T-helper 2 cell treated with Interferon-gamma antibody and Interleukin-4, amounts not matched to agents 5 μg/mL and 100 μg/mL, for 36 hours (primary cell): ENCODE measurements around the gene TPRA1.

Experiments used
- DNase-seq: peaks from one replicate; pipeline ENCODE4 v3.0.0; 2021; ENCODE audit warnings: low spot score
- H3K27ac Mint-ChIP-seq: one replicate; pipeline ENCODE4 v1.8.0; 2021; ENCODE audit warnings: mild to moderate bottlenecking, mixed read lengths
- H3K27me3 Mint-ChIP-seq: one replicate; pipeline ENCODE4 v1.8.0; 2021; ENCODE audit warnings: low read depth, mixed read lengths
- H3K36me3 Mint-ChIP-seq: one replicate; pipeline ENCODE4 v1.8.0; 2021; ENCODE audit warnings: low read depth, mixed read lengths
- H3K4me1 Mint-ChIP-seq: one replicate; pipeline ENCODE4 v1.8.0; 2021; ENCODE audit warnings: low read depth, mixed read lengths
- H3K4me3 Mint-ChIP-seq: one replicate; pipeline ENCODE4 v1.8.0; 2022; ENCODE audit warnings: mild to moderate bottlenecking, moderate library complexity, mixed read lengths
- H3K9me3 Mint-ChIP-seq: one replicate; pipeline ENCODE4 v1.8.0; 2021; ENCODE audit warnings: mixed read lengths

Gene TPRA1

GRCh38 chr3:127572735-127573134 is 17.8 kb downstream of the TPRA1 start:
- H3K27ac Mint-ChIP-seq = no peak overlapping the region

DNA sequence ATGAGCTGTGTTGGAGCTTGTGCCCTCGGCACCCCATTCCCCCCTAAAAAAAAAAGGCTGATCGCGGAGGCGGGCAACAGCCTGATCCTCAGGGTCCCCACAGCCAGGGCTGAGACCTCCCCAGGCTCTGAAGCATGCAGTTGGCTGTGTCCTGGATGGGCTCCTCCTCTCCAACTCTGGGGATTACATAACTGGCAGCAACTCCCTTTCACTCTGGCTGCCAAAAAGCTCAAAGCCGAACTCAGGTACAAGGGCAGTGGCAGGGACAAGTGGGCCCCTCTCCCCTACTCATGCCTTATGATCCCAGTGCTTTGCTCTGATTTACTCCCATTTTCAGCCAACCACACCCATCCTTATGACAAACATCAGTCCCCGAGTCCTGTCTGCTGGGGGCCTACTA is 18.3 kb downstream of the TPRA1 start:
- Mint-ChIP-seq H3K36me3 (peaks cover 2% of the 10 kb centered on the region), H3K27ac (no peak overlapping the region), H3K9me3 (no peaks in the 10 kb centered on the region), H3K4me3 (no peak overlapping the region), H3K4me1 (peaks cover 5% of the 10 kb centered on the region), H3K27me3 (no peaks in the 10 kb centered on the region)
- no peak for DNase-seq

More at GRCh38 chr3:127572735-127573134, 17.8 kb downstream of the TPRA1 start:
- DNase-seq = no peak
- Mint-ChIP-seq H3K9me3 (no peaks in the 10 kb centered on the region), H3K4me3 (no peak overlapping the region), H3K27me3 (no peaks in the 10 kb centered on the region), H3K36me3 (peaks cover 2% of the 10 kb centered on the region), H3K4me1 (peaks cover 5% of the 10 kb centered on the region)

DNA sequence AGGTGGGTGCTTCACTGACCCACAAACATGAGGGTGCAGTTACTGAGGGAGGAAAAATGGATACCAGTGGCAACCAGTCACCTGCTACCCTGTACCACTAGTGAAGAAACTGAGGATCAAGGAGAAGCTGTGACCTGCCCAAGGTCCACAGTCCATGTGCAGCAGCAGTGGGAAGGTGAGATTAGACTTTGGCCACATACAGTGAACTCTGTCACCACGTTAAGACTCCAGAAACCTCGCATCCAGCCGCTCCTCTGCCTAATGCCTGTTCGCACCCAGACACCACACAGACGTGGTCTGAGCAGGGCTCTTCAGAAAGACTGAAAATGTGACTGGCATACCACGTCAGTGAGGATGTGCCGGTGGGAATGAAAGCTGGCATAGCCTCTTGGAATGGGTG is 20.0 kb downstream of the TPRA1 start:
- DNase-seq = no peak
- Mint-ChIP-seq H3K36me3 (peaks cover 2% of the 10 kb centered on the region), H3K4me1 (peaks cover 5% of the 10 kb centered on the region), H3K27ac (no peak overlapping the region), H3K4me3 (no peak overlapping the region), H3K9me3 (no peaks in the 10 kb centered on the region), H3K27me3 (no peaks in the 10 kb centered on the region)

GRCh38 chr3:127569160-127569559 is 21.4 kb downstream of the TPRA1 start:
- no peak overlapping the region for H3K27ac Mint-ChIP-seq
- H3K36me3 Mint-ChIP-seq = no peaks in the 10 kb centered on the region
- no peaks in the 10 kb centered on the region for H3K27me3 Mint-ChIP-seq
- DNase-seq = no peak
- no peak overlapping the region for H3K4me3 Mint-ChIP-seq
- no peaks in the 10 kb centered on the region for H3K4me1 Mint-ChIP-seq
- H3K9me3 Mint-ChIP-seq = no peaks in the 10 kb centered on the region

DNA sequence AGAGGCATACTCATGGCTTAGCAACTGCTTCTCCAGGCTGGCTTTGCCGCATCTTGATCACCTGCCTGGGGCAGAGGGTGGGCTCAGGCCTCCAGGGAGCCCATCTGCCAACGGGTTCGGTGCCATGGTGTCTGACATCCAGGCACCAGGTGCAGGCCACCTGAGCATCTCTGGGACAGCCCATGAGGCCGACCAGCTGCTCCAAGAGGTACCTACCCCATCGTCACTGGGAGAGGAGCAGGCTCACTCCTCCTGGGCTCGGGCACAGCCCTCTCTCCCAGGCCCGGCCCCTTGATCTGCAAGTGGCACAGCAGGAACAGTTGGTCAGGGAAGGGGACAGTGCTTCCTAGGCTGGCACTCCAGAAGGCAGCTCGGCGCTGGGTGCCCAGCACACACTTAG is 21.9 kb downstream of the TPRA1 start:
- Mint-ChIP-seq H3K27ac (no peak overlapping the region), H3K4me1 (no peaks in the 10 kb centered on the region), H3K4me3 (no peak overlapping the region), H3K9me3 (no peaks in the 10 kb centered on the region), H3K27me3 (peaks cover 3% of the 10 kb centered on the region), H3K36me3 (no peaks in the 10 kb centered on the region)
- DNase-seq = no peak

DNA sequence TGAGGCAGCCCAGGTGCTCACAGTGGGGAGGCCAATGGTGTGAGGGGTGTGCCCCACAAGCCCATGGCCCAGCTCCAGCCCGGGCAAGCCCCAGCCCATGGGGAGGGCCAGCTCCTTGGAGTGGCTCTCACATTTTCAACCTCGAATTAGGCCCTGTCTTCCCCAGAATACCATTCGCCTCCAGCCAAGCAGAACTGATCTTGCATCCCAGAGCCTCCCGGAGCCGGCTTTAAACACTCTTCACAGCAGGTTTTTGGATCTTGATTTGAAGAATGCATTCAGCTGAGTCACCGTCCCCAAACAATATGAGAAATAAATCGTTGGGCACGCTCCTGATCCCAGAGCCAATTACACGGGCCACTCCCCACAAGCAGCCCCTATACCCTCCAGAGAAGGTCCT is 23.7 kb downstream of the TPRA1 start:
- H3K4me3 Mint-ChIP-seq = no peak overlapping the region
- no peaks in the 10 kb centered on the region for H3K4me1 Mint-ChIP-seq
- no peak overlapping the region for H3K27ac Mint-ChIP-seq
- no peaks in the 10 kb centered on the region for H3K36me3 Mint-ChIP-seq
- H3K27me3 Mint-ChIP-seq = peaks cover 3% of the 10 kb centered on the region
- DNase-seq = no peak
- H3K9me3 Mint-ChIP-seq = no peaks in the 10 kb centered on the region

DNA sequence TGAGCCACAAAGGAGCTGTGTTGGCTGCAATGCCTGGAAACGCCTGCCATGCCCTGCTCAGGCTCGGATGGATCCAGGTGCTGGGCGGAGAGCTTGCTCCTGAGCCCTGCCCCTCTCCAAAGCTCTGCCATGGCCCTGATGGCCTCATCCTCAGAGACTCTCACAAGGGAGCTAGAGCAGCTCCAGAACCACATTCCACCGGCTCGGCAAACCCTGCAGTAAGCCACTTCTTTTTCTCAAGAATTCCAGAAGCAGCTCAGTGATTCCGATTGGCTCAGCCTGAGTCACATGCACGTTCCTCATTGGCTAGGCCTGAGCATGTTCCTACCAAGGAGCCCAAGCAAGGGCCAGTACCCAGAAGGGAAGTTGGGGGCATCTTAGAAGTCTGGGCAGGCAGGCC is 24.8 kb downstream of the TPRA1 start:
- H3K9me3 Mint-ChIP-seq = peaks cover under 1% of the 10 kb centered on the region
- peaks cover 3% of the 10 kb centered on the region for H3K27me3 Mint-ChIP-seq
- no peaks in the 10 kb centered on the region for H3K4me1 Mint-ChIP-seq
- no peak overlapping the region for H3K4me3 Mint-ChIP-seq
- DNase-seq = no peak
- no peaks in the 10 kb centered on the region for H3K36me3 Mint-ChIP-seq
- no peak overlapping the region for H3K27ac Mint-ChIP-seq

DNA sequence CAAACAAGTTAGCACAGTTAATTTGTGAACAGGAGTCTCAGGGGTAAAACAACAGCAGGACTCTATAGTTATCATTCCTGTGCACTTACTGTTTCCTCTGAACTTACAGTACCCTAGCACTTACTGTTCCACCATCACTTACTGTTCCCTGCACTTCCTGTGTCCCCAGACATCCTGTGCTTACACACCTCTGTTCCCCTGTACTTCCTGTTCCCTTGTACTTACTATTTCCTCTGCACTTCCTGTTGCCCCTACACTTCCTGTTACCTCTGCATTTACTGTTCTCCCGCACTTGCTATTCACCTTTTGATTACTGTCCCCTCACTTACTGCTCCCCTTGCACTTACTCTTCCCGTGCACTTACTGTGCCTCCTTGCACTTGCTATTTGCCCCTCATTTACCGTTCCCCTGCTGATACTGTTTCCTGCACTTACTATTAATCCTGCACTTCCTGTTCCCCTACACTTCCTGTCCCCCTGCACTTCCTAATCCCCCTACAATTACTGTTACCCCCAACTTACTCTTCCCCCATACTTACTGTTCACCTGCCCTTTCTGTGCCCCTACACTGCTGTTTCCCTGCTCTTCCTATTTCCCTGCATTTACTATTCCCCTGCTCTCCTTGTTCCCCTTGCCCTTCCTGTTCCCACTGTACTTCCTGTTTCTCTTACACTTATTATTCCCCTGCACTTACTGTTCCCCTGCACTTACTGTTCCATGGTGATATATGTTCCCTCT is 30.3 kb downstream of the TPRA1 start:
- Mint-ChIP-seq H3K4me3 (no peak overlapping the region), H3K9me3 (peaks cover 12% of the 10 kb centered on the region), H3K36me3 (peaks cover 7% of the 10 kb centered on the region), H3K27ac (no peak overlapping the region), H3K27me3 (peaks cover 3% of the 10 kb centered on the region), H3K4me1 (peaks cover 5% of the 10 kb centered on the region)
- DNase-seq = no peak

DNA sequence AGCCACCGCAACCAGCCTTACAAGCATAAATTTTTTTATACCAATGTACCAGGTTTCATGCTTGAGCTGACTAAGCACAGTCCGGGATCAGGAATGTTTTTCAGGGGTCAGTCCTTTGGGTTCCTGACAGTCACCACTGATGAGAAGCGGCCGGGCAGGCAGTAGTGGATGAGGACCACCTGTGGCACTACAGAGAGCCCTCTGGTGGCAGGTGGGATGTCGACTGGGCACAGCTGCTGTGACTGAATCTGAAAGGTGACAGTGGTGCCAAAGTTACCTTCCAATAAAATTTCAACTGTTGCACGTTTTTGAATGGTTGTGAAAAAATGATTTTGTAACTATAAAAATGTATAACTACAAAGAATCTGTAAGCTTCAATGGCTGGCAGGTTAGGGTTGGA is 34.0 kb downstream of the TPRA1 start:
- H3K27me3 Mint-ChIP-seq = no peaks in the 10 kb centered on the region
- peaks cover 5% of the 10 kb centered on the region for H3K4me1 Mint-ChIP-seq
- DNase-seq = no peak
- peaks cover 7% of the 10 kb centered on the region for H3K36me3 Mint-ChIP-seq
- H3K27ac Mint-ChIP-seq = no peak overlapping the region
- H3K9me3 Mint-ChIP-seq = peaks cover 12% of the 10 kb centered on the region
- no peak overlapping the region for H3K4me3 Mint-ChIP-seq

GRCh38 chr3:127555108-127555507 is 35.4 kb downstream of the TPRA1 start:
- Mint-ChIP-seq H3K9me3 (peaks cover 6% of the 10 kb centered on the region), H3K4me1 (peaks cover under 1% of the 10 kb centered on the region), H3K27ac (no peak overlapping the region), H3K4me3 (no peak overlapping the region), H3K36me3 (peaks cover 5% of the 10 kb centered on the region), H3K27me3 (no peaks in the 10 kb centered on the region)
- DNase-seq = no peak

DNA sequence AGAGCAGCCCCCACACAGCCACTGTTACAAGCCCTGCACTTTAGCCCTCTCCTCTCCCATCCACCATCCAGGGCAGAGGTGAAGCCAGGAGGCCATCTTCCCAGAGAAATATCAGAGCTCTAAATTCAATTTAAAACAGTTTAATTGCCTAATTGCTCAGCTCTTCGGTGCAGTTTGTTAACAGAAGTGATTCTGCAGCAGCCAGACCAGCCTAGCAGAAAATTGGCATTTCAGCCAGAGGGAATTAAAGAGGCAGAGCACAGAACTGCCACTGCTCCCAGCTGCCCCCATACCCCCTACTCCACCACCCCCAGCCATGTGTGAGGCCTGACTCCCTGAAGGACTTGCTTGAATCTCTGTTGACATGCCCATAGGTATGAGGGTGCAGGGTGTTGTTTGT is 38.5 kb downstream of the TPRA1 start:
- no peaks in the 10 kb centered on the region for H3K9me3 Mint-ChIP-seq
- peaks cover 8% of the 10 kb centered on the region for H3K27me3 Mint-ChIP-seq
- DNase-seq = no peak
- peaks cover 8% of the 10 kb centered on the region for H3K4me1 Mint-ChIP-seq
- H3K36me3 Mint-ChIP-seq = no peaks in the 10 kb centered on the region
- no peak overlapping the region for H3K4me3 Mint-ChIP-seq
- H3K27ac Mint-ChIP-seq = no peak overlapping the region

- Mint-ChIP-seq H3K4me3 (no peak overlapping the region), H3K27ac (no peak overlapping the region), H3K27me3 (peaks cover 14% of the 10 kb centered on the region), H3K36me3 (no peaks in the 10 kb centered on the region), H3K4me1 (peaks cover 10% of the 10 kb centered on the region), H3K9me3 (no peaks in the 10 kb centered on the region)
- no peak for DNase-seq
Observed at GRCh38 chr3:127551178-127551577, 39.4 kb downstream of the TPRA1 start.

DNA sequence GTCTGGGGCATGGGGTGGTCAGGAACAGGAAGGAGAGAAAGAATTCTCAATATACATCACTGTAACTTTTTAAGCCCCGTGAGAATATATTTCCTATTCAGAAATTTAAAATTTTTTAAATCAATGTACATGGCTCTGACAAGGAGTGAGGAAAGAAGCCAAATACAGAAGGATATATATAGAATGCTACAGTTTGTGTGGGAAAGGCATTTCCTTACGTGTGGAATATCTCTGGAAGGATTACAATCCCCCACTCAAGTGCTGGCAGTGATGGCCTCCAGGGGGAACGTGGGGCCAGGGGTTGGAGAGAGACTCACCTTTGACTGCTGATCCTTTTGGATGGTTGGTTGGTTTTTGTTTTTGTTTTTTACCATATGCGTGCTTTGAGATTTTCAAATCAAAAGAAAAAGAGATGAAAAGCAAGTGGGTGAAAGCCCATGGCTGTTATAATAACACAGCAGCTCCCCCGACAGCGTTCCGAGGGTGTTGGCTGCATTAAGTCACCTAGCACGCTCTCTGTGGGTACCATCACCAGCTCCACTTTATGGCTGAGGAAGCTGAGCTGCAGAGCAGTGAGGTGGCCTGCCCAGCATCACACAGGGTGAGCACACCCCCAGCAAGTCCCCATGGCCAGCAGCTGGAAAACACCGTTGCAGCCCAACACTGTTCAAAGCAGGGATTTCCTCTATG is 39.9 kb downstream of the TPRA1 start:
- no peak overlapping the region for H3K27ac Mint-ChIP-seq
- H3K36me3 Mint-ChIP-seq = no peaks in the 10 kb centered on the region
- no peak for DNase-seq
- H3K27me3 Mint-ChIP-seq = peaks cover 17% of the 10 kb centered on the region
- no peaks in the 10 kb centered on the region for H3K9me3 Mint-ChIP-seq
- no peak overlapping the region for H3K4me3 Mint-ChIP-seq
- H3K4me1 Mint-ChIP-seq = peaks cover 10% of the 10 kb centered on the region

GRCh38 chr3:127549826-127550467 is 40.6 kb downstream of the TPRA1 start:
- peaks cover 17% of the 10 kb centered on the region for H3K27me3 Mint-ChIP-seq
- H3K36me3 Mint-ChIP-seq = no peaks in the 10 kb centered on the region
- no peak overlapping the region for H3K27ac Mint-ChIP-seq
- H3K4me3 Mint-ChIP-seq = no peak overlapping the region
- peaks cover 10% of the 10 kb centered on the region for H3K4me1 Mint-ChIP-seq
- H3K9me3 Mint-ChIP-seq = no peaks in the 10 kb centered on the region
- DNase-seq = no peak
